DND-41 (cell line): ENCODE measurements around the gene EYS.

ENCODE experiments used
- ATAC-seq: fragments of 200-7000 bp; cut with Tn5 transposase; 3 replicates; pipeline ENCODE4 v1.9.1; 2021; ENCODE audit warnings: low read depth; ENCODE audit not compliant: insufficient read depth
- DNase-seq: peaks from one replicate; pipeline ENCODE4 v3.0.0-alpha.2; 2020
- H2AFZ ChIP-seq: 2 replicates; pipeline ENCODE4 v1.6.0; 2012; ENCODE audit warnings: low read depth, low read length
- H3K27ac ChIP-seq: 2 replicates; pipeline ENCODE4 v1.5.1; 2012; ENCODE audit warnings: low read length, inconsistent platforms
- H3K27me3 ChIP-seq: fragments of 200-600 bp; sonication (generic); 2 replicates; pipeline ENCODE4 v1.6.0; 2012; ENCODE audit warnings: low read length, mild to moderate bottlenecking, inconsistent platforms; ENCODE audit not compliant: insufficient read depth, poor library complexity
- H3K36me3 ChIP-seq: 2 replicates; pipeline ENCODE4 v1.5.1; 2012; ENCODE audit warnings: low read length, inconsistent platforms; ENCODE audit not compliant: insufficient read depth
- H3K4me1 ChIP-seq: 2 replicates; pipeline ENCODE4 v1.5.1; 2012; ENCODE audit warnings: mild to moderate bottlenecking, low read length; ENCODE audit not compliant: insufficient read depth
- H3K4me2 ChIP-seq: 2 replicates; pipeline ENCODE4 v1.6.0; 2012; ENCODE audit warnings: mild to moderate bottlenecking, moderate library complexity, low read length, inconsistent platforms; ENCODE audit not compliant: insufficient read depth
- H3K4me3 ChIP-seq, 2 experiments: fragments of 200-600 bp in 1 of 2; shearing (Covaris generic) in 1 of 2; 2 replicates each; pipeline ENCODE4 v1.5.1; 2012 to 2016; ENCODE audit warnings: inconsistent platforms in 2 of 2, low read length in 2 of 2, mild to moderate bottlenecking in 2 of 2, low read depth in 1 of 2, moderate library complexity in 1 of 2
- H3K79me2 ChIP-seq: 2 replicates; pipeline ENCODE4 v1.6.0; 2012; ENCODE audit warnings: low read length, inconsistent platforms; ENCODE audit not compliant: insufficient read depth
- H3K9ac ChIP-seq: 2 replicates; pipeline ENCODE4 v1.6.0; 2012; ENCODE audit warnings: low read depth, mild to moderate bottlenecking, inconsistent platforms, low read length, moderate library complexity
- H3K9me3 ChIP-seq: 2 replicates; pipeline ENCODE4 v1.5.1; 2012; ENCODE audit warnings: low read length, moderate library complexity, mild to moderate bottlenecking, inconsistent platforms; ENCODE audit not compliant: insufficient read depth, severe bottlenecking
- H4K20me1 ChIP-seq: 2 replicates; pipeline ENCODE4 v1.6.0; 2012; ENCODE audit warnings: low read length; ENCODE audit not compliant: insufficient read depth
- EZH2 ChIP-seq: IDR thresholded peaks from 3 replicates; pipeline ENCODE4 v1.6.1; 2012; ENCODE audit warnings: borderline replicate concordance, low read depth, mild to moderate bottlenecking, moderate library complexity, low read length, inconsistent platforms; ENCODE audit not compliant: severe bottlenecking
- TF ChIP-seq, protein P1 (sequence below): IDR thresholded peaks from 2 replicates; pipeline ENCODE4 v1.5.1; 2012; ENCODE audit warnings: borderline replicate concordance, low read length, moderate library complexity, mild to moderate bottlenecking; ENCODE audit not compliant: poor library complexity, severe bottlenecking; ENCODE audit errors: extremely low read depth

Gene EYS

GRCh38 chr6:64732888-64733287 is 974.1 kb downstream of the EYS start:
- Histone ChIP-seq H3K27ac (no peak overlapping the region), H3K27me3 (no peaks in the 10 kb centered on the region), H3K4me2 (no peak overlapping the region), H3K4me1 (no peaks in the 10 kb centered on the region), H3K9me3 (no peaks in the 10 kb centered on the region), H3K4me3 (no peak overlapping the region), H3K36me3 (no peaks in the 10 kb centered on the region), H2AFZ (no peak overlapping the region), H3K9ac (no peak overlapping the region), H3K79me2 (no peaks in the 10 kb centered on the region), H4K20me1 (no peaks in the 10 kb centered on the region)
- TF ChIP-seq EZH2: no peak
- TF ChIP-seq, protein P1, sequence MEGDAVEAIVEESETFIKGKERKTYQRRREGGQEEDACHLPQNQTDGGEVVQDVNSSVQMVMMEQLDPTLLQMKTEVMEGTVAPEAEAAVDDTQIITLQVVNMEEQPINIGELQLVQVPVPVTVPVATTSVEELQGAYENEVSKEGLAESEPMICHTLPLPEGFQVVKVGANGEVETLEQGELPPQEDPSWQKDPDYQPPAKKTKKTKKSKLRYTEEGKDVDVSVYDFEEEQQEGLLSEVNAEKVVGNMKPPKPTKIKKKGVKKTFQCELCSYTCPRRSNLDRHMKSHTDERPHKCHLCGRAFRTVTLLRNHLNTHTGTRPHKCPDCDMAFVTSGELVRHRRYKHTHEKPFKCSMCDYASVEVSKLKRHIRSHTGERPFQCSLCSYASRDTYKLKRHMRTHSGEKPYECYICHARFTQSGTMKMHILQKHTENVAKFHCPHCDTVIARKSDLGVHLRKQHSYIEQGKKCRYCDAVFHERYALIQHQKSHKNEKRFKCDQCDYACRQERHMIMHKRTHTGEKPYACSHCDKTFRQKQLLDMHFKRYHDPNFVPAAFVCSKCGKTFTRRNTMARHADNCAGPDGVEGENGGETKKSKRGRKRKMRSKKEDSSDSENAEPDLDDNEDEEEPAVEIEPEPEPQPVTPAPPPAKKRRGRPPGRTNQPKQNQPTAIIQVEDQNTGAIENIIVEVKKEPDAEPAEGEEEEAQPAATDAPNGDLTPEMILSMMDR: peak; percentile 8
- ATAC-seq: no peak
- no peak for DNase-seq

DNA sequence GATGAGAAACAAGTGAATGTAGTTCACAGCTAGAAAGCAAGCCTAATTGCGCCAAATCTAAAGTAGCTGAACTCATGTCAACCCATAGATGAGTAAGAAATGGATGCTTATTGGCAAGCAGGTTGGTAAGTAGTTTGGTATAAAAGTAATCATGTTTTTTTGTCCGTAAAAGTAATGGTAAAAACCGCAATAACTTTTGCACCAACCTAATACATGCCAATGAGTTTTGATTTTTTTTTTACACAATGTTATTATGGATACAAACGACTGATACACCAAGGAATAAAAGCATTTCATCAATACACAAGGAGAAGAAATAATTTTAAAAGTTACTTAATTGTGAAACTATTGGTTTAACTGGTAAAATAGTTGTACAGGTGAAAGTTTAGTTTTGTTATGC is 977.5 kb downstream of the EYS start:
- Histone ChIP-seq H4K20me1 (no peaks in the 10 kb centered on the region), H3K4me2 (no peak overlapping the region), H3K36me3 (no peaks in the 10 kb centered on the region), H3K79me2 (no peaks in the 10 kb centered on the region), H3K4me3 (no peak overlapping the region), H3K27ac (no peak overlapping the region), H2AFZ (no peak overlapping the region), H3K9ac (no peak overlapping the region), H3K27me3 (no peaks in the 10 kb centered on the region), H3K9me3 (no peaks in the 10 kb centered on the region), H3K4me1 (no peaks in the 10 kb centered on the region)
- ATAC-seq (no peak), DNase-seq (no peak)
- TF ChIP-seq, protein P1: no peak
- TF ChIP-seq EZH2: no peak

DNA sequence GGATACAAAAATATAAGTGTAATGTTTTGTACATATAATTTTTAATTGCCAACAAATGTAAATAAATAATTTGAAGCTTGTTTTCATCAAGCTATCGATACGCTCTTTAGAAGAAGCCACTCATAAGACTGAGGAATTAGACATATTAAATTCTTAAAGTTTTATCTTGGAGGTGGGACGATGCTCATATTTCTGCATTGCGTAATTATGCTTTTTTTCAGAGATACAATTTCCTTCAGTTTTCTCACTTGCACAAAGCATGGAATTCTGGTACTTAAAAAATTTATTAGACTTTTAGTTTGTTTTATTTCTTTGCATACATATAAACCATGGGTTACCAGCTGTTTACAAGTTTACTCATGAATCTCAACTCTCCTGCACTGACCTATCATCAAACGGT is 980.0 kb downstream of the EYS start:
- H4K20me1 ChIP-seq: no peaks in the 10 kb centered on the region
- no peaks in the 10 kb centered on the region for H3K79me2 ChIP-seq
- H3K27me3 ChIP-seq: no peaks in the 10 kb centered on the region
- H3K9ac ChIP-seq: no peak overlapping the region
- no peak for TF ChIP-seq EZH2
- TF ChIP-seq, protein P1: no peak
- no peak for DNase-seq
- H3K4me1 ChIP-seq: no peaks in the 10 kb centered on the region
- no peak overlapping the region for H3K4me2 ChIP-seq
- no peak for ATAC-seq
- no peak overlapping the region for H3K27ac ChIP-seq
- no peak overlapping the region for H3K4me3 ChIP-seq
- no peaks in the 10 kb centered on the region for H3K36me3 ChIP-seq
- no peaks in the 10 kb centered on the region for H3K9me3 ChIP-seq
- H2AFZ ChIP-seq: no peak overlapping the region

DNA sequence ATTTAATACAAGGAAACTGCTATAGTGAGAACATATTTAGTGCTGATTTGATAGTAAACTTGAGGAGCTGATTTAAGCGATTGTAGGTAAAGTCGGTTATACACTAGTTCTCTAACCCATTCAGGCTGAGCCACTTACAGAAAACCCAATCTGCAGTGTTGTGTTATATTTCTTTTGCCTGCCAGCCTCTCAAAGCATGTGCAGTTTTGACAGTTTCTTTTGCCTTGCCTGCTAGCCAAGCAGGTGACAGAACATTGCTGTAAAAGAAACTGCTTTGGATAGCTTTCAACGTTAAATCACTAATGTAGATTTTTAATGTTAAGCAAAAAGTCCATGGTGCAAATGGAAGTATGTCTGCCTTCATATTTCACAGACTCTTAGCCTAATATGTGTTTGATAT is 982.9 kb downstream of the EYS start:
- Histone ChIP-seq H3K79me2 (no peaks in the 10 kb centered on the region), H3K27ac (no peak overlapping the region), H3K36me3 (no peaks in the 10 kb centered on the region), H2AFZ (no peak overlapping the region), H3K27me3 (no peaks in the 10 kb centered on the region), H3K4me3 (no peak overlapping the region), H3K4me1 (no peaks in the 10 kb centered on the region), H3K9ac (no peak overlapping the region), H3K9me3 (no peaks in the 10 kb centered on the region), H4K20me1 (no peaks in the 10 kb centered on the region), H3K4me2 (no peak overlapping the region)
- DNase-seq: no peak
- no peak for TF ChIP-seq EZH2
- TF ChIP-seq, protein P1: no peak
- no peak for ATAC-seq
